K562 (cell line): ENCODE measurements around the gene PCDH18. TPM values are rescaled to one million over a fixed set of nuclear protein-coding genes. Genes with fewer than 3 reads are reported as not detected.

ENCODE experiments used
- ATAC-seq: fragments of 200-7000 bp; cut with Tn5 transposase; 3 replicates; pipeline ENCODE4 v1.9.1; 2020; ENCODE audit warnings: moderate library complexity
- BruUV-seq: library from RNA; stranded (reverse); fragments of 400-500 nt; replicated peaks from 2 replicates; lab custom pipeline; 2021; lab: Mats Ljungman, UMichigan
- CTCF ChIA-PET: fragments of 300-600 bp; formaldehyde crosslinking; extraction: SDS; loops from one replicate; lab custom pipeline; 2021; ENCODE audit warnings: low intra/inter-chr PET ratio; lab: Yijun Ruan, JAX
- POLR2A ChIA-PET: fragments of 300-600, 350-650 bp; sonication (Branson Sonifier 250); formaldehyde crosslinking; extraction: SDS; loops from one replicate; lab custom pipeline; 2021; ENCODE audit warnings: antibody characterized with exemption, inconsistent platforms; lab: Yijun Ruan, JAX
- DNase-seq, 4 experiments: peaks; one replicate each; pipeline versions ENCODE4 v3.0.0 to v3.0.0-alpha.2; 2011 to 2018; ENCODE audit warnings: low spot score in 3 of 4, mixed read lengths in 3 of 4; ENCODE audit errors: extremely low read depth in 1 of 4
- FAIRE-seq: peaks from 2 replicates; lab custom pipeline; 2011; peaks lifted over from hg19 to GRCh38; lab: Jason Lieb, UNC
- H2AFZ ChIP-seq: 2 replicates; pipeline ENCODE4 v1.6.0; 2011; ENCODE audit warnings: low read depth, low read length, control low read depth, inconsistent platforms
- H3K27ac ChIP-seq: fragments of 200-600 bp; 3 replicates; pipeline ENCODE4 v1.8.0; 2011; ENCODE audit warnings: low read depth, mild to moderate bottlenecking, control low read depth, inconsistent platforms, low read length, moderate library complexity, mixed read lengths; ENCODE audit errors: extremely low read depth
- H3K27me3 ChIP-seq, 2 experiments: fragments of 300-600 bp in 1 of 2; 2 replicates in 1 of 2; 3 replicates in 1 of 2; pipeline versions ENCODE4 v1.6.0 to v1.8.0; 2011; ENCODE audit warnings: inconsistent platforms in 2 of 2, low read length in 2 of 2, mild to moderate bottlenecking in 1 of 2, mixed read lengths in 1 of 2, moderate library complexity in 1 of 2; ENCODE audit not compliant: control insufficient read depth in 2 of 2, insufficient read depth in 2 of 2
- H3K36me3 ChIP-seq: fragments of 300-600 bp; 3 replicates; pipeline ENCODE4 v1.8.0; 2011; ENCODE audit warnings: mild to moderate bottlenecking, low read length, inconsistent platforms; ENCODE audit not compliant: control insufficient read depth, insufficient read depth
- H3K4me1 ChIP-seq, 2 experiments: fragments of 200-600 bp in 1 of 2; replicated peaks in 1 of 2; 2 replicates in 1 of 2; 3 replicates in 1 of 2; pipeline versions ENCODE4 v1.5.1 to v1.8.0; 2011; ENCODE audit warnings: inconsistent platforms in 2 of 2, low read length in 2 of 2, mild to moderate bottlenecking in 1 of 2, mixed read lengths in 1 of 2, moderate library complexity in 1 of 2; ENCODE audit not compliant: control insufficient read depth in 2 of 2, insufficient read depth in 2 of 2
- H3K4me2 ChIP-seq: 2 replicates; pipeline ENCODE4 v1.6.1; 2011; ENCODE audit warnings: low read length, control low read depth, inconsistent platforms, mixed read lengths; ENCODE audit not compliant: insufficient read depth
- H3K4me3 ChIP-seq: fragments of 200-600 bp; sonication (generic), shearing (Covaris generic); 2 replicates; pipeline ENCODE4 v1.5.1; 2016; ENCODE audit warnings: control low read depth, inconsistent platforms
- H3K79me2 ChIP-seq: fragments of 200-600 bp; 3 replicates; pipeline ENCODE4 v1.8.0; 2011; ENCODE audit warnings: low read length, inconsistent platforms; ENCODE audit not compliant: control insufficient read depth, insufficient read depth
- H3K9ac ChIP-seq, 2 experiments: 2 replicates each; pipeline versions ENCODE4 v1.6.0 to v1.6.1; 2011; ENCODE audit warnings: low read depth in 2 of 2, low read length in 2 of 2, control low read depth in 1 of 2, inconsistent platforms in 1 of 2, mild to moderate bottlenecking in 1 of 2, mixed read lengths in 1 of 2; ENCODE audit not compliant: insufficient read depth in 1 of 2
- H3K9me1 ChIP-seq: one replicate; pipeline ENCODE4 v1.6.0; 2011; ENCODE audit warnings: inconsistent platforms, mild to moderate bottlenecking, low read length, moderate library complexity; ENCODE audit not compliant: control insufficient read depth, insufficient read depth
- H3K9me3 ChIP-seq: replicated peaks from 2 replicates; pipeline ENCODE4 v1.5.1; 2011; ENCODE audit warnings: low read depth, low read length, inconsistent platforms; ENCODE audit not compliant: control insufficient read depth, insufficient read depth
- H4K20me1 ChIP-seq: replicated peaks from 2 replicates; pipeline ENCODE4 v1.6.1; 2011; ENCODE audit warnings: low read length, inconsistent platforms, mixed read lengths; ENCODE audit not compliant: control insufficient read depth, insufficient read depth
- BHLHE40 ChIP-seq: IDR thresholded peaks from 2 replicates; pipeline ENCODE4 v1.6.1; 2011; ENCODE audit warnings: low read length, improper control_type of control experiment
- BMI1 ChIP-seq: fragments of 150-350 bp; IDR thresholded peaks from 2 replicates; pipeline ENCODE4 v1.6.1; 2014; ENCODE audit warnings: low read length
- CEBPG ChIP-seq, 3 experiments: fragments of 200-800 bp in 1 of 3; sonication (Bioruptor generic) in 1 of 3; sonication (generic) in 1 of 3; formaldehyde crosslinking in 1 of 3; IDR thresholded peaks in 2 of 3; conservative IDR thresholded peaks in 1 of 3; 2 replicates each; pipeline versions ENCODE4 v1.6.1 to v1.8.0; 2016 to 2022; ENCODE audit warnings: missing compliant biosample characterization in 2 of 3, missing genetic modification characterization in 2 of 3, mild to moderate bottlenecking in 1 of 3, missing genetic modification reagents in 1 of 3
- CHAMP1 ChIP-seq: fragments of 450-650 bp; IDR thresholded peaks from 2 replicates; pipeline ENCODE4 v1.6.1; 2016; ENCODE audit warnings: mild to moderate bottlenecking
- ETV6 ChIP-seq, 3 experiments: fragments of 150-350 bp in 1 of 3; sonication (generic) in 1 of 3; formaldehyde crosslinking in 1 of 3; IDR thresholded peaks; 2 replicates each; pipeline versions ENCODE4 v1.6.1 to v1.8.0; 2014 to 2022; ENCODE audit warnings: borderline replicate concordance in 2 of 3, low read depth in 2 of 3, antibody characterized with exemption in 1 of 3, low read length in 1 of 3, mild to moderate bottlenecking in 1 of 3, missing genetic modification reagents in 1 of 3
- MTA2 ChIP-seq: fragments of 450-650 bp; IDR thresholded peaks from 2 replicates; pipeline ENCODE4 v1.6.1; 2016; ENCODE audit warnings: low read depth
- NR2F6 ChIP-seq: fragments of 450-650 bp; formaldehyde crosslinking; IDR thresholded peaks from 2 replicates; pipeline ENCODE4 v1.4.0; 2020; ENCODE audit warnings: mild to moderate bottlenecking
- PHF20 ChIP-seq: fragments of 450-650 bp; IDR thresholded peaks from 2 replicates; pipeline ENCODE4 v1.6.1; 2018; ENCODE audit not compliant: partially characterized antibody
- RBM15 ChIP-seq: fragments of 200-400 bp; formaldehyde crosslinking; IDR thresholded peaks from 2 replicates; pipeline ENCODE4 v1.6.1; 2018; ENCODE audit warnings: mild to moderate bottlenecking, low read length, moderate library complexity; ENCODE audit not compliant: insufficient read depth
- SMAD3 ChIP-seq: fragments of 450-650 bp; formaldehyde crosslinking; conservative IDR thresholded peaks from 2 replicates; pipeline ENCODE4 v1.4.0; 2020; ENCODE audit warnings: mild to moderate bottlenecking
- TAF9B ChIP-seq: fragments of 450-650 bp; IDR thresholded peaks from 2 replicates; pipeline ENCODE4 v1.6.1; 2018; ENCODE audit warnings: mild to moderate bottlenecking; ENCODE audit not compliant: partially characterized antibody
- ZBTB26 ChIP-seq: fragments of 450-650 bp; formaldehyde crosslinking; IDR thresholded peaks from 2 replicates; pipeline ENCODE4 v1.4.0; 2022; ENCODE audit warnings: missing genetic modification characterization
- ZNF41 ChIP-seq: fragments of 250-450 bp; sonication (Bioruptor Pico); conservative IDR thresholded peaks from 2 replicates; pipeline ENCODE4 v1.4.0; 2020; ENCODE audit warnings: mild to moderate bottlenecking
- WGBS: fragments of 100-300 bp; shearing (Covaris generic); methylation state at CpG from one replicate; pipeline ENCODE4 v1.1.6; 2016; ENCODE audit warnings: low coverage, mixed read lengths; ENCODE audit not compliant: insufficient coverage; ENCODE audit errors: missing lambda C conversion rate; 5-methylcytosine and 5-hydroxymethylcytosine counted together
- in situ Hi-C: fragments of 300-500 bp; cut with MboI; formaldehyde crosslinking; loops from 4 replicates; pipeline ENCODE4 v1.15.0; 2018; ENCODE audit warnings: inconsistent platforms, mixed read lengths
- intact Hi-C: fragments of 100-400 bp; cut with micrococcal nuclease; formaldehyde crosslinking; loops from 2 replicates; pipeline ENCODE4 v1.14.2; 2022
- polyA plus RNA-seq, 8 experiments: library from polyadenylated mRNA; depleted of rRNA in 4 of 8; stranded (reverse) in 5 of 8; unstranded in 3 of 8; fragments of >200 nt; fragmentation: Nextera tagmentation in 2 of 8; fragmentation: Illumina TruSeq in 1 of 8; extraction: Ambion mirVana in 2 of 8; extraction: Trizol in 1 of 8; gene quantifications; 2 replicates each; pipeline versions ENCODE4 v1.2.1 to v1.2.3, GENCODE V29; 2011 to 2014; ENCODE audit warnings: inconsistent platforms in 1 of 8, missing spikeins in 1 of 8
- total RNA-seq, 7 experiments: library from RNA; depleted of rRNA in 6 of 7; stranded (reverse); fragments of >200 nt in 6 of 7; fragmentation: Illumina TruSeq in 2 of 7; extraction: Trizol in 2 of 7; gene quantifications; 2 replicates each; pipeline versions ENCODE4 v1.2.1 to v1.2.3, GENCODE V29; 2011 to 2021; ENCODE audit warnings: low replicate concordance in 1 of 7

The PCDH18 gene
- total and polyA plus RNA-seq, 9 of the 15 experiments (the other 6 are each of a cell fraction or from before 2014, with no cell fraction given), result 0.04 to 0.09 TPM; not detected in 7

- FAIRE-seq, result no peak
- Histone ChIP-seq H3K9ac (no peak overlapping the region), H3K79me2 (no peaks in the 10 kb centered on the region), H2AFZ (no peak overlapping the region), H4K20me1 (no peaks in the 10 kb centered on the region), H3K27ac (no peak overlapping the region), H3K4me1 (no peaks in the 10 kb centered on the region), H3K4me3 (no peak overlapping the region), H3K9me3 (no peaks in the 10 kb centered on the region), H3K27me3 (no peaks in the 10 kb centered on the region), H3K4me2 (no peak overlapping the region), H3K36me3 (no peaks in the 10 kb centered on the region), H3K9me1 (no peaks in the 10 kb centered on the region)
- ATAC-seq, result no peak
- TF ChIP-seq ZNF41, result no peak
- TF ChIP-seq PHF20, result no peak
- TF ChIP-seq MTA2, result no peak
- TF ChIP-seq CEBPG (CRISPR knock-in tag; IDR thresholded peaks at IDR 0.05), result no peak
- no peak for TF ChIP-seq CEBPG (tag; conservative IDR thresholded peaks at IDR 0.05 in 1 of 2, IDR thresholded peaks at IDR 0.05 in 1 of 2)
- no peak for TF ChIP-seq TAF9B
- no peak for TF ChIP-seq ZBTB26
- TF ChIP-seq BMI1, result no peak
- TF ChIP-seq NR2F6, result no peak
- no peak for TF ChIP-seq ETV6 (IDR thresholded peaks at IDR 0.05; ENCODE audit: borderline replicate concordance in 1 of 2, low read depth in 2 of 2, low read length in 1 of 2)
- no peak for TF ChIP-seq ETV6 (CRISPR knock-in tag; IDR thresholded peaks at IDR 0.05; ENCODE audit: borderline replicate concordance)
- no peak for TF ChIP-seq RBM15
- no peak for TF ChIP-seq CHAMP1
- TF ChIP-seq SMAD3 (CRISPR knock-in tag), result no peak
- no peak for TF ChIP-seq BHLHE40
- BruUV-seq, result no TSS peak
- CTCF ChIA-PET, result no interaction called here
- POLR2A ChIA-PET, result no interaction called here
- in situ Hi-C loops (no loop called here), intact Hi-C loops (no loop called here)
- 2% methylated on average over 7 of the region's 7 CpGs for WGBS
- no peak for DNase-seq
These were observed 9.8 kb upstream of the PCDH18 start for GRCh38 chr4:137541876-137542646.
